Endothelial cell of umbilical vein (primary cell): ENCODE results near the gene DBF4.
"Not testable (repeated sequence)": the region's sequence is repeated elsewhere in the genome, so short reads cannot be mapped to it uniquely, and the experiment has no call there.

ENCODE experiments used
- EZH2 ChIP-seq: IDR thresholded peaks from 2 replicates; pipeline ENCODE4 v1.6.1; 2012; ENCODE audit warnings: borderline replicate concordance, low read depth, mild to moderate bottlenecking, moderate library complexity, low read length, inconsistent platforms; ENCODE audit not compliant: severe bottlenecking
- JUN ChIP-seq: IDR thresholded peaks from 2 replicates; pipeline ENCODE4 v1.6.1; 2011; ENCODE audit warnings: borderline replicate concordance, low read depth; ENCODE audit not compliant: insufficient read length, insufficient read depth
- MAX ChIP-seq: IDR thresholded peaks from 2 replicates; pipeline ENCODE4 v1.6.1; 2011; ENCODE audit not compliant: insufficient read depth, insufficient read length
- MYC ChIP-seq: IDR thresholded peaks from one replicate; pipeline ENCODE4 v1.6.1; 2011; ENCODE audit warnings: mild to moderate bottlenecking, low read depth, low read length
- POLR2A ChIP-seq: IDR thresholded peaks from 2 replicates; pipeline ENCODE4 v1.6.1; 2012; ENCODE audit warnings: low read depth, mild to moderate bottlenecking, control low read depth, low read length
- POLR2AphosphoS5 ChIP-seq: IDR thresholded peaks from 2 replicates; pipeline ENCODE4 v1.6.1; 2012; ENCODE audit warnings: low read depth, mild to moderate bottlenecking, control low read depth, low read length, moderate library complexity; ENCODE audit not compliant: insufficient read depth
- TF ChIP-seq, protein P1 (sequence below), 2 donors: IDR thresholded peaks; 1 replicate in 1 of 2; 2 replicates in 1 of 2; pipeline ENCODE4 v1.5.1; 2011; ENCODE audit warnings: low read length in 2 of 2, mild to moderate bottlenecking in 2 of 2, moderate library complexity in 2 of 2, control low read depth in 1 of 2, inconsistent platforms in 1 of 2, low read depth in 1 of 2; ENCODE audit not compliant: insufficient read depth in 1 of 2; ENCODE audit errors: extremely low read depth in 1 of 2

GRCh38 chr7:87907136-87907906, 31.0 kb downstream of the DBF4 start:
- TF ChIP-seq, protein P1, sequence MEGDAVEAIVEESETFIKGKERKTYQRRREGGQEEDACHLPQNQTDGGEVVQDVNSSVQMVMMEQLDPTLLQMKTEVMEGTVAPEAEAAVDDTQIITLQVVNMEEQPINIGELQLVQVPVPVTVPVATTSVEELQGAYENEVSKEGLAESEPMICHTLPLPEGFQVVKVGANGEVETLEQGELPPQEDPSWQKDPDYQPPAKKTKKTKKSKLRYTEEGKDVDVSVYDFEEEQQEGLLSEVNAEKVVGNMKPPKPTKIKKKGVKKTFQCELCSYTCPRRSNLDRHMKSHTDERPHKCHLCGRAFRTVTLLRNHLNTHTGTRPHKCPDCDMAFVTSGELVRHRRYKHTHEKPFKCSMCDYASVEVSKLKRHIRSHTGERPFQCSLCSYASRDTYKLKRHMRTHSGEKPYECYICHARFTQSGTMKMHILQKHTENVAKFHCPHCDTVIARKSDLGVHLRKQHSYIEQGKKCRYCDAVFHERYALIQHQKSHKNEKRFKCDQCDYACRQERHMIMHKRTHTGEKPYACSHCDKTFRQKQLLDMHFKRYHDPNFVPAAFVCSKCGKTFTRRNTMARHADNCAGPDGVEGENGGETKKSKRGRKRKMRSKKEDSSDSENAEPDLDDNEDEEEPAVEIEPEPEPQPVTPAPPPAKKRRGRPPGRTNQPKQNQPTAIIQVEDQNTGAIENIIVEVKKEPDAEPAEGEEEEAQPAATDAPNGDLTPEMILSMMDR (IDR thresholded peaks at IDR 0.05; ENCODE audit: extremely low read depth in 1 of 2, insufficient read depth in 1 of 2, low read depth in 1 of 2, low read length in 2 of 2): not testable (repeated sequence)
- TF ChIP-seq POLR2A, JUN, EZH2, POLR2AphosphoS5, MYC, MAX: not testable (repeated sequence)
